HG03439 (cell line): ENCODE data around the gene NFAM1.

Experiments
- ATAC-seq: cut with Tn5 transposase; IDR thresholded peaks from one replicate; pipeline ENCODE4 v1.9.1; 2021; ENCODE audit warnings: mild to moderate bottlenecking, moderate library complexity; ENCODE audit not compliant: unreplicated experiment

The NFAM1 gene

DNA sequence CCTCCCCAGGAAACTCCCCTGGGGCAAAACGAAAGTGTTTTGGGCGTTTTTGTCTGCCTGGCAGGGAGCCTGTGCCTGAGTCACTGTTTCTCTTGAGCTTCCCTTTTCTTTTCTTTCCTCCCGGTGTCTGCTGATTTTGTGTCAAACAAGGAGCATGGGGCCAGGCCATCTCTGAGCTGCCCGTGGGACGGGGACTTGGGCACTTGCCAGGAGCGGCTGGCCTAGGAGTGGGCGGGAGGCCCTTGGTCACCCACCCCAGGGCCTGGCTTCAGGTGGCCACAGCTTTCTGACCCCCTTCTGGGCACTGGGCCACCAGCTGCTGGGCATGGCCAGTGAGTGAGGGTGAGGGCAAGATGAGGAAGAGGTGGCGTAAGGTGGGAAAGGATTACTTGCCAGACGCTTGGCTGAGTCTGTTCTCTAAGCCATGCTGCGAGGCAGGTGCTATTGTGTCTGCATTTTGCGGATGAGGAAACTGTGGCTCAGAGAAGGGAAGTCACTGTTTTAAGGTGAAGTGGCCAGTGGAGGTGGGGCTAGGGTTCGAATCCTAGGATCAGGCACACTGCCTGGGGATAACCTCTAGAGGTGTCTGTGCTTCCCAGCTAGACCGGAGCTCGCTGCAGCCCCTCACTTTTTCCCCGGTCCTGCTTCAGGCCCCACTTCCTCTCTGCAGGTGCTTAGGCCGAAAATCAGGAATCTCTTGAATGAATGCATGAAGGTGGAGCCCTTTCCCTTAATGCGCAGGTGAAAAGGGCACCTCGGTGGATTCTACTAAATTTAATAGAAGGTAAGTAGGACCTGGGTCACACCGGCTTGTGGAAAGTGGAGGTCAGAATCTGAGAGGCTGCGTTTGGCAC is 7.8 kb upstream of the NFAM1 start:
- no peak for ATAC-seq

DNA sequence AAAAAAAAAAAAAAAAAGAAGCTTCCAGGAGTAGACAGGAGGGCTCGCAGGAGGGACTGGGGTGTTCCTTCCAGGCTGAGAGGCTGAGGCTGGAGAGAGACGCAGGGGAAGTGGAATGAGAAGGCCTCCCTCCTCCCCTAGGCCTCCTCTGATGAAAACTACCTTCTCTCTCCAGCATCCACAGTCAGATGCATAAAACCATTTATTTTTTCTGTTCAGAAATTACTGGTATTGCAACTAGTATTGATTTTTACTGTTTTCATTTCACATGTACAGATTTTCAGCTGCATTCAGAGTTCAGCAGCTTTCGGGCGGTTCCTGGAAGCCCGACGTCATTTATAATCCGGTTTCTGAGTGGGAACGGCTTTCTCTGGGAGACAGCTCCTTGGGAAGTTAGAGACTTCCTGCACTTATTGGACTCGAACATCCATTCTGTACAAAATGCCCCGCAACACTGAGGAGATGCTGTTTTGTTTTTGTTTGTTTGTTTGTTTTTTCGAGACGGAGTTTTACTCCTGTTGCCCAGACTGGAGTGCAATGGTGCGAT is 6.9 kb upstream of the NFAM1 start:
- ATAC-seq, result no peak

DNA sequence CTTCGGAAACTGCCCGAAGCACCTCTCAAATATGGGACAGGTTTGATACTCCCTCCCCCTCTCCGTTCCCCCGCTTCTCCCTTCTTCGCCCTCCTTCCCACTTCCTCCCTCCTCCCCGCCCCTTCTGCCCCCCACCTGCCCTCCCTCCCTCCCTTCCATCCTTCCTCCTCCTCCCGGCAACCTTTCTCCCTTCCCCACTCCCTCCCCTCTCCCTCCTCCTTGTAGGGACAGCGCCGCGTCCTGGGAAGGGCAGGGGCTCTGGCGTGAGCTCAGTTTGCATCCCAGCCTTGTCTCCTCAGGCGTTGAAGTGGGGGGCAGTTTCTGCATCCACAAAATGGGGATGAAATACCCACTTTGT is 6.1 kb upstream of the NFAM1 start:
- no peak for ATAC-seq

DNA sequence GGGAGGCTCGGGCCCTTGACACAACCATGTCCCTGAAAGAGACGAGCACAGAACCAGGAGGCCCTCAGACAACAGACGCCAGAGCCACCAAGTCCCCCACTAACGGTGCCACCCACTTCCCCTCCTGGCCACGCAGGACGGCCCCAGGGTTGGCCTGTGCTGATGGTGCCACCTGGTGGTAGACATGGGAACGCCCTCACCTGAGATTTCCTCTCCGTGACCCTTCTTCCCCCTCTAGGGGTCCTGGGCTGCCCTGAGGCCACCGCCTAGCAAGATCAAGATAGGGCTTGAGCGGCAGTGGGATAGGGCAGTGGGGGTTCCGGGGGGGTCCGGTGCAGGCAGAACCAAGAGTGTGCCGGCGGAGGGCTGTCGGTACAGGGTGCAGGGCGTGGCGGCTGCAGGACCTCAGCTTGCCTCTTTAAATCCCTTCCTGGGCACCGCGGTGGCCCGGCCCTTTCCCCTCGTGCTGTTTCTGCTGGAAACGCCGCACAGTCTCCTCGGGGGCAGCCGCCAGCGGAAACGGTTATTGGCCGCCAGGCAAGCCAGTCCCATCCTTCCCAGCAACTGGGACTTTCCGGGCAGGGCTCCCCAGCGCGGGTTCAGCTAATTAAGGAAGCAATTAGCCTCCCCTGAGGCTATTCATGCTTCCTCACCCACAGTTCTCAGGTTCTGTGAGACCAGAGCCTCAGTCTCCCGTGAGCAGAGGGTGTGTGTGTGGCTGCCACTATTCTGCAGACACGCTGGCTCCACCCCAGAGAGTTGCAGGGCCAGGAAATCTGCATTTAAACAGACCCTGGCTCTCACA is 5.5 kb upstream of the NFAM1 start:
- no peak for ATAC-seq

DNA sequence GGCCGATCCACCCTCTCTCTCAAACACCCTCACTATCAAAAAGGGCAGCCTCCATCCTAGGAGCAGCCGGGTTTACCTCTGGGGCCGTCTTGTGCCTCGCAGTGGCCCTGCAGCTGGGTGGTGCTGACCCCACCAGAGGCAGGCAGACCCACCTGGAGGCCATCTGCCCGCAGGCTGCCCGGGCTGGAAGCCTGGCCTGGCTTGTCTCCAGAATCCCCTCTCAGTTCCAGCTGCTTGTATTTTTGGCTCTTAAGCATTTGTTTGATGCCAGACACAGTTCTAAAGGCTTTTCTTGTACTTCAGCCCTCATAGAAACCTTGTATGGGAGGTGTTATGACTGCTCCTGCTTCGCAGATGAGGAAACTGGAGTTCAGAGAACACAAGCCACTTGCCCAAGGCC is 4.2 kb upstream of the NFAM1 start:
- no peak for ATAC-seq

DNA sequence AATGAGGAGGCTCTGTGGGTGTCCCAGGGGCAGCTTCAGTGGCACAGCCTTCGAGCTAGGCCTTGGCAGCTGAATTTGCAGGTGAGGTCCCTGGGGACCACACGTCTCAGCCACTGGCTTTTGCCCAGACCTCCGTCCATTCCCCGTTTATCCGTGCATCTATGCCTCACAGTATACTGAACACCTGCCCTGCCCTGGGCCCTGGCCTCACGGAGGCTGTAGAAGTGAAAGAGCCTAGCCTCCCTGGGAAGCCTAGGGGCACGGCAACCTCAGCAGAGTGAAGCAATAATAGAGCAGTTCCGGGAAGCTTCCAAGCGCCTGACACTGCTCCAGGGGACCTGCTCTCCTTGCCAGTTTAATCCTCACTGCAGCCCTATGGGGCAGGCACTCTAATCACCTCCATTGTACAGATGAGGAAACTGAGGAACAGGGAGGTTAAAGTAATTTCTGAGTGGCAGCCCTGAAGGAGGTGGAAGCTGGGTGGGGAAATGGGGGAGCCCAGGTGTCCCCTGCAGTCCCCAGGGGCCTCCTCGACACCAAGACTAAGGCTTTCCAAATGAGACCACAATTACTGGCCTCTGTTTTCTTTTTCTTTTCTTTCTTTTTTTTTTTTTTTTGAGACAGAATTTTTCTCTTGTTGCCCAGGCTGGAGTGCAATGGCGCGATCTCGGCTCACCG is 2.7 kb upstream of the NFAM1 start:
- no peak for ATAC-seq

DNA sequence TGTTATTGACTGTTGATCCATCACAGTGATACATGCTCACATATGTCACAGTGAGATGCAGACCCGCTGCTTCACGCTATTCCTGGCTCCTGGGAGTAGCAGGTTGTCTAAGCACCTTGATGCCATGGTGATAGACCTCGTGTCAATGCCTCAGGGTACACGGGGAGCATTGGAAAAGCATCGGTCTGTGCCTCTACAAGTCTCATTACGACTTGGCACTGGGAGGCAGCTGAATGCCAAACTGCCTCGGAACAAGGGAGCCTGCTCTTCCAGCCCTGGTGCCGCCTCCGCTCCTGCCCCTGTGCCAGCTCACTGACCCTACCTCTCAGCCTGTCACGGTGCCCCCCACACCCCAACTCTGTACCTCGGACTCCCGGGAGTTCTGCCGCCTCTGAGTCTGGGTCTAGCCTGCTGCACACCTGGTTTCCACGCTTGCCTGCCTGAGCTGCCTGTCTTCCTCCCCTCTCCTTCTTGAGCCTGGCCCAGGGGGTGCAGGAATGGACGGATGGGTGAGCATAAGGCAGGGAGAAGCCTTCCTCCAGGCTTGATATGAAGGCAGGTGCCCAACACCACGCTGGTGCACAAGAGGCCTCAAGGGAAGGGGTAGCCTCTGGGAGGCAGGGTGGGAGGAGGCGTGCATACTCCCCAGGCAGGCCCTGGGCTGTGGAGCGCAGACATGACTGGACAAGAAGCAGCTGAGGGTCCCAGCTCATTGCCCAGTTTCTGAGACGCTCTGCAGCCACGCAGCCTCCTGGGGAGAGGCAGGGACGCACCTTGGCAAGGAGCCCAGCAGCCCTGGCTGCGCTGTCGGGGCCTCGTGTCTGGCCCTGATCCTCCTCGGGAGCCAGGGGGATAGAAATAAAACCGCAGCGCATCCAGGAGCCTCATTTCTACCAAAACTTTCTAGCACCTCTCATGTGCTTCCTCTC is 1.8 kb upstream of the NFAM1 start:
- no peak for ATAC-seq

DNA sequence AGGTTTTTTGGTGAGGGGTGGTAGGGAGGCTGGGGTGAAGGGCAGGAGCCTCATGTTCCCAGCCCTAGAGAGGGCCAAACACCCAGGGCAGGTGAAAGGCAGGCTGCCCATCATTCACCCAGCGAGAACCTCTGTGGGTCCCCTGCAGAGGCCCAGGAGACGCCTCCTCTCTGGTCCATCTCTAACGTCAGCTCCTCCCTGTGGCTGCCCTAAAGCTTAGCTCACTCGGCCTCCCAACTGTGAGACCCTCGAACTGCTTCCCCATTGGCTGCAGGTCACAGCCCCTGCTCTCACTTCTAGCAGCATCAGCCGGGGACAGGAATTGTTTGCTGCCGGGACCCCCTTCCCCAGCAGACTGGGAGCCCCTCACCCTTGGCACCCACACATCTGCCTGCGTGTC is 615 bp upstream of the NFAM1 start:
- ATAC-seq, result no peak

DNA sequence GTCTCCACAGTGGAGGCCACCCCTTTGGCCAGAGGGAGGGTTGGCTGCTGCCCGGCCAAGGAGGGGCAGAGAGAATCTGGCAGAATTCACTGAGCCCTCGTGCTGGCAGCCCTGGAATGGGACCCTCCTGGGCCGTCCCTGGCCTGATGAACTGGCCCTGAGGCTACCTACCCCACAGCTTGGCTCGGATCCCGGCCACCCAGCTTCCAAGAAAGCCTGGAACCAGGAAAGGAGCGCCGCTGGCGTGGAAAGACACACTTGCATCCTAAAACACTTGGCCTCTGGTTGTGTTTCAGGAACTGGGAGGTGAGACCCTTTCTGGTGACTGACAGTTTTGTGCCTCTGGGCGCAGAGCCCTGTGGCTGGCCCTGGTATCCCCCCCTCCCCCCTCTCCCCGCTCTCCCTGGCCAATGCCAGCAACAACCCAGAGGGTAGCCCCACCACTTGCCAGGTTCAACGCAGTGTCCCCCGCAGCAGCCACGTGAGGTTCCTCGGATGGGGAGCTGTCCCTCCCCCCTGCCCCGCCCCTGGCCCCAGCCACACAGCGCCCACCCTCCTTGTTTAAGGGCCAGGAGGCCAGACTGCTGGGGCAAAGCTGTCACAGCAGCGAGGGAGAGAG is 693 bp downstream of the NFAM1 start:
- ATAC-seq, result no peak

DNA sequence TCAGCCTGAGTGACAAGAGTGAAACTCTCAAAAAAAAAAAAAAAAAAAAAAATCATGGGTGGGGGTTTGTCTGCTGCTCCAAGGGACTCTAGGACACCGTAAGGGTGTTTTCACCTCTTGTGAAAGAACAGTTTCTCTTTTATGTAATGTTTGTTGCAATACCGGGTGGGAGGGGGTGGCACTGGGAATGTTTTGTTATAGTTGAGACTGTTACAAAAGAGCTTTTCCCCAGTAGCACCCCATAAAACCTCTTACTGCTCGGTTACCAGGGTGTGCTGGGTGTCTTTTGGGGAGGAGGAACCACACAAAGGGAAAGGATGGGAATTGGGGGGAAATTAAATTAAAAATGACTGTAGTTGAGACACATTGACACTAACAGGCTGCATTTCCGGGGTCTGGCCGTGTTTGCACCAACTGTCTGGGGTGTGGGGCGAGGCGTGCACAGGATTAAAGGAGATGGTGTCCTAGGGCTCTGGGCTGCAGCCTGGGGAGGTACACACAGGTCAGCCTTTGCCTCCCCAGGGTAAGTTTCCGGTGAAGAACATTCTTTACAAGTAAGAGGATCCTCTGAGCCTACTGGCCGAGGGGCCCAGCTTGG is 1.6 kb downstream of the NFAM1 start:
- no peak for ATAC-seq

DNA sequence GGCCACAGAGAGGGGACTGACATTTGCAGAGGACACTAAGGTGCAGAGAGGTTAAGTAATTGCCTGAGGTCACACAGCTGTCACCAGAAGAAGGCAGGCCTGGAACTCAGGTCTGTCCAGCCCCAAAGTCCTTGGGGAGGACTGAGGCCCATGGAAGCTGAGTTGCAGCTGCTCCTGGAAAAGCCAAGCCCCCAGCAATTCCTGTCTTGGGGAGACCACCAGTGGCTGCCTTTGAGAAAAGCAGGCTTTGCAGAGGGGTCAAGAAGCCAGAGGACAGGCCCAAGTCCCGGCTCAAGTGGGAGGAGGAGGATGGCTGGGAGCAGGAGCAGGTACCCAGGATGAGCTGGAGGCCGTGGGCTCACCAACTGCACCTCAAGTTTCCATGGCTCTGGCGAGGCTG is 3.4 kb downstream of the NFAM1 start:
- no peak for ATAC-seq

DNA sequence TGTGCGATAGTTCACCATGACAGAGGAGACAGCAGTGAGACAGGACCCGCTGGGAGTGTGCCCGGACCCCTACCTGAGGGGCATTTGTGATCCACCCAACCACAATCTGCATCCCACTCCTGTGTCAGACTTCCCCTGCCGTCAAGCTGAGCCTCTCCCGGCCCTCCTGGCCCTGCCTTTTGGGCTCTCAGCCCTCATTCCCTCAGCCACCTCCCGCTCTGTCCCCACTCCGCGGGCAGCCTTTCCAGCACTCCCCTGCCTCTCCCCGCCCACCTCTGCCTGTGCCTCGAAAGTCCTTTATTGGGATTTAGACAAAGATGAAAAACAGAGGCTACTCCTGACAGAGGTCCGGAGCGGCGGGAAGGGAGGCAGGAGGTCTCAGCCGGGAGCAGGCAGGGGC is 4.2 kb downstream of the NFAM1 start:
- ATAC-seq, result no peak

DNA sequence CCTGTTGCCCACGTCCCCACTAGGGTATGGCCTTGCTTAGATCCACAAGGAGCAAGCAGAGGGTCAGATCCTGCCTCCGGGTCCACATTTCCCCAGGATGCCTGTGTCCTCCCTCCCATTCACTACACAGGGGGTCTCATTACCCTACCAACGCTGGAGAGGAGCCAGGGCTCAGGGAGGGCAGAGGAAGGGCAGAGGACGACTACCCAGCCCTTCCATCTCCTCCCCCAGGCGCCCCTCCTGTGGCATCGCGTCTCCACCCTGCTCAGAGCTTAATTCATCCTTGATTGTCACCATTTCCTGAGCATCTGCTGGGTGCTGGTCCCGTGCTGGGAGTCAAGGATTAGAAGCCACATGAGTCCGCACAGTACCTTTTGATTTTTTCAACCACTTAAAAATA is 5.0 kb downstream of the NFAM1 start:
- ATAC-seq, result no peak

DNA sequence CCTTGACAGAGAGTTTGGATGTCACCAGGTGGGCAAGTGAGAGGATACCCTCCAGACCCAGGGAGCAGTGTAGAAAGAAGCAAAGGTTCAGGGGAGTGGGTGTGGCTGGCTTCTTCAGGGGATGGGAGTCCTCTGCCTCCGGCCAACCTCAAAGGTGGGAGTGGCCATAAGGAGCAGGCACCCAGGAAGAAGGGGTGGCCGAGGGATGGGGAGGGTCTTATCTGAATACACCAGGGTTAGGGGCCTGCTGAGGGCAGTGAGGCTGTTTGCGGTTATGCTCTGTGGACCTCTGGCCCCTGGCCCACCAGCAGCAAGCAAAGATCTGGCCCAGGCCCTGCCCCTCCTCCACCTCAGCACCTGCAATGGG is 6.2 kb downstream of the NFAM1 start:
- no peak for ATAC-seq

DNA sequence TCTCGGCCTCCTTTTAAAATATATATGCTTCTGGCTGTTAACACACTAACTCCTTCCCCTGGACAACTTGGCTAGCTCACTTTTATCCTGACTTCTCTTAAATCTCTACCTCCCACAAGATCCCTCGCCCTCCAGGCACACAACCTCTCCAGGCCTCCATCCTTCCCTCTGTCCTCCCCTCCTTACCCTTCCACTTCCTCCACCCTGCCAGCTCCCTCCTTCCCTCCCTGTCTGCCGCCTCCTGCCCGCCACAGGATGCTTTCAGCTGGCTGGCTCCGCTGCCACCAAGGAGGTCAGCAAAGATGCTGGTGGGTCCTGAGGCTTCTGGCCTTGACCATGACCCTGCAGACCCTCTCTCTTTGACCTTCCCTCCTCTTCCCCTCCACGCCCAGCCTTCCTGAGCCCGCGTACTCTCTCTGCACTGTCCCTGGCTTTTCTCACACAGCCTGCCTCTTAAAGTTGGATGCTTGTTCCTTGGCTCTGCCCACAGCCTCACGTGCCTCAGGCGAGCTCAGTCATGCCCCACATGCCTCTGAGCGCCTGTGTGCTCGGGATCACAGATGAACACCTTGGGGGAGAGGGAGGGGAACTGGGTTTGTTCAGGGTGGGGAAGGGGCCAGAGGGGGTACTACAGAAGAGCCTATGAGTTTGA is 6.7 kb downstream of the NFAM1 start:
- no peak for ATAC-seq

DNA sequence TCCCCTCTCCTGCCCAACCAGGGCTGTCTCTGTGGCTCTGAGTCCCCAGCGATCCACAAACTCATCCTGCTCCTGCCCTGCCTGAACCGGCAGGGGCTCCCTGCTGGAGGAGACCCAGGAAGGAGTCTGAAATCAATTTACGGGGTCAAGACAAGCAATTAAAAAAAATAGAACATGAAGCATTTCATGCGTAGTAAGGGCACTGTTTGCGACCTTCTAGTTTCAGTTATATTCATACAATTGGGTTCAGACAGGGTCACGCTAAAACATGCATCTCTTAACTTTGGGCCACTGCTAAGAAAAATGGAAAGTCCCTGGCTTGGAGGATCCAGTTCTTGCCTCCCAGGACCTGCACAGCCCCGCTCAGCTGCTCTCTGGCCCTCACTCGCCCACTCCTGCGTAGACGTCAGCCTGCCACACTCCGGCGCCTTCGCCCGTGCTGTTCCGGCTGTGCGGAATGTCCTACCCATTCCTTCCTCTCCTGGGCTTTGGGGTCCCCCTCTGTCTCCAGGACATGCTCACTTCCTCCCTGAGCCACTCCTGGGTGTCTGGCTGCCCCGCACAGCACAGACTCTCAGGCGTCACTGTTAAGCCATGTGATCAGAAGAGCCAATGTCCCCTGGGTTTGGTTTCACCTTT is 12.8 kb downstream of the NFAM1 start:
- peak; percentile 40 for ATAC-seq

DNA sequence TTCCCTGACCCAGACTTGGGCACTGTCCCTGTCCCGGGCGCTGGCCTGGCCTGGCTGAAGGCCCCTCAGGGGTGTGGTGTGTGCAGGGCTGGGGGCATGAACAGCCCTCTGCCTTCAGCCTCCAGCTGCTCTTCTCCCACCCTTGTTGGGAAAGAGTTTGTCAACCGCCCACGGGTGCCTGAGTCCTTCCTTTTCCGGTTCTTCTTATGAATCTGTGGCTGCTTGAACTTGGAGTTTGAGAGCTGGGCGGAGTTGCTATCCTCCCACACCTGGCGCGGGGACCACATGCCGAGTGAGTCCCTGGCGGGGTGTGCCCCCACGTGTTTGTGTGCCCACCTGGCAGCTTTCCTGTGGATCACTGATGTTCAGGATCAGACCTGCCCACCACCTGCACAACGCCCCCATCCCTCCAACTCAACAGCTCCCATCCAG is 13.4 kb downstream of the NFAM1 start:
- no peak for ATAC-seq

DNA sequence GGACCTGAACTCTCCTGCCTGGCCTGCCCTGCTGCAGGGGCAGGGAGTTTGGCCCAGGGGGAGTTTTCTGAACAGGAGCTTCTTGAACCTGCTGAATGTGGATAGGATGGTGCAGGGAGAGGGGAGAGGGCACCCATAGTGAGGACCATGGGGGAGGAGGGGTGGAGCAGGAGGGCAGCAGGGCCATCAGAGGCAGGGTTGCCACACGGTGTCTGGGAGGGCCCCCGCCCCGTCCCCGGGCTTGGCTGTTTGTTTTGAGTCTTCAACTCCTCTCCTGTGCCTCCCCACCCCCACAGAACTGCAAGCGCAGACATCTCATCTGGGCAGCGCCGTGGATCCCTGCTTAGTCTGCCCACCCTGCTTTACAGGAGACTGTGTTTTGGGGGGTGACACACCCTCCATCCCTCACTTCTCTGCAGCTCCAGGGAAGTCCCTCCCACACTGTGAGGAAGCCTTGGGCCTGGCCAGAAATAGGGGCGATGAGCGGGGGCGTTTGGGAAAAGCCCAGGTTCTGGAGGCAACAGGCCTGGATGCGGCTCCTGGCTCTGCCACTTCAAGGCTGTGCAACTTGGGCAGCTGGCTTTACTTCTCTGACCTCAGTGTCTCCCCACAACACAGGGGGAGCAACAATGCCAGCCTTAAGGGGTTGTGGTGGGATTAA is 14.4 kb downstream of the NFAM1 start:
- no peak for ATAC-seq
